B cell (primary cell): ENCODE data around the gene CKMT2.
"Not testable (repeated sequence)": the region's sequence is repeated elsewhere in the genome, so short reads cannot be mapped to it uniquely, and the experiment has no call there.

Source experiments
- EZH2 ChIP-seq: IDR thresholded peaks from 2 replicates; pipeline ENCODE4 v1.6.1; 2012; ENCODE audit warnings: borderline replicate concordance, low read depth, mild to moderate bottlenecking, moderate library complexity, low read length; ENCODE audit not compliant: insufficient read depth, poor library complexity, severe bottlenecking
- TF ChIP-seq, protein P1 (sequence below): fragments of 200-600 bp; IDR thresholded peaks from one replicate; pipeline ENCODE4 v1.8.0; 2022; ENCODE audit warnings: antibody characterized with exemption, mild to moderate bottlenecking

DNA sequence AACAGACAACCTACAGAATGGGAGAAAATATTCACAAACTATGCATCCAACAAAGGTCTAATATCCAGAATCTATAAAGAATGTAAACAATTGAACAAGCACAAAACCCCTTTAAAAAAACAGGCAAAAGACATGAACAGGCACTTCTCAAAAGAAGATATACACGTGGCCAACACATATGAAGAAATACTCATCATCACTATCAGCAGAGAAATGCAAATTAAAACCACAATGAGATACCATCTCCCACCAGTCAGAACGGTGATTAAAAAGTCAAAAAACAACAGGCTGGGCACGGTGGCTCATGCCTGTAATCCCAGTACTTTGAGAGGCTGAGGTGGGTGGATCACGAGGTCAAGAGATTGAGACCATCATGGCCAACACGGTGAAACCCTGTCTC, 60.9 kb downstream of the CKMT2 start:
- TF ChIP-seq, protein P1, sequence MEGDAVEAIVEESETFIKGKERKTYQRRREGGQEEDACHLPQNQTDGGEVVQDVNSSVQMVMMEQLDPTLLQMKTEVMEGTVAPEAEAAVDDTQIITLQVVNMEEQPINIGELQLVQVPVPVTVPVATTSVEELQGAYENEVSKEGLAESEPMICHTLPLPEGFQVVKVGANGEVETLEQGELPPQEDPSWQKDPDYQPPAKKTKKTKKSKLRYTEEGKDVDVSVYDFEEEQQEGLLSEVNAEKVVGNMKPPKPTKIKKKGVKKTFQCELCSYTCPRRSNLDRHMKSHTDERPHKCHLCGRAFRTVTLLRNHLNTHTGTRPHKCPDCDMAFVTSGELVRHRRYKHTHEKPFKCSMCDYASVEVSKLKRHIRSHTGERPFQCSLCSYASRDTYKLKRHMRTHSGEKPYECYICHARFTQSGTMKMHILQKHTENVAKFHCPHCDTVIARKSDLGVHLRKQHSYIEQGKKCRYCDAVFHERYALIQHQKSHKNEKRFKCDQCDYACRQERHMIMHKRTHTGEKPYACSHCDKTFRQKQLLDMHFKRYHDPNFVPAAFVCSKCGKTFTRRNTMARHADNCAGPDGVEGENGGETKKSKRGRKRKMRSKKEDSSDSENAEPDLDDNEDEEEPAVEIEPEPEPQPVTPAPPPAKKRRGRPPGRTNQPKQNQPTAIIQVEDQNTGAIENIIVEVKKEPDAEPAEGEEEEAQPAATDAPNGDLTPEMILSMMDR, result not testable (repeated sequence)
- not testable (repeated sequence) for TF ChIP-seq EZH2
